Large intestine (tissue), 3 donors: ENCODE measurements around the gene NPEPL1. TPM values are rescaled to one million over a fixed set of nuclear protein-coding genes. Genes with fewer than 3 reads are reported as not detected.

ENCODE experiments used
- DNase-seq, 2 donors: peaks; one replicate each; pipeline versions ENCODE4 v3.0.0 to v3.0.0-alpha.2; 2013
- H3K27ac ChIP-seq: one replicate; pipeline ENCODE4 v1.5.1; 2013; ENCODE audit warnings: low read length
- H3K27me3 ChIP-seq: 2 replicates; pipeline ENCODE4 v1.6.1; 2013; ENCODE audit warnings: low read length; ENCODE audit not compliant: control insufficient read depth, insufficient read depth
- H3K36me3 ChIP-seq: 2 replicates; pipeline ENCODE4 v1.6.1; 2013; ENCODE audit warnings: low read length; ENCODE audit not compliant: control insufficient read depth, insufficient read depth
- H3K4me1 ChIP-seq: one replicate; pipeline ENCODE4 v1.6.1; 2013; ENCODE audit warnings: low read length; ENCODE audit not compliant: control insufficient read depth, insufficient read depth
- H3K4me3 ChIP-seq: one replicate; pipeline ENCODE4 v1.5.1; 2013; ENCODE audit warnings: low read length
- H3K9me3 ChIP-seq: one replicate; pipeline ENCODE4 v1.6.1; 2013; ENCODE audit warnings: mild to moderate bottlenecking, low read depth, low read length, moderate library complexity; ENCODE audit not compliant: control insufficient read depth
- WGBS: methylation state at CpG from one replicate; pipeline ENCODE4 v1.1.5; 2013; ENCODE audit warnings: low lambda C conversion rate; ENCODE audit not compliant: insufficient coverage; 5-methylcytosine and 5-hydroxymethylcytosine counted together
- polyA plus RNA-seq: library from polyadenylated mRNA; unstranded; fragments of 120-200 nt; gene quantifications from one replicate; pipeline ENCODE4 v1.2.1, GENCODE V29; 2013

NPEPL1 gene
- polyA plus RNA-seq, 1 donor: 35.1 TPM

DNA sequence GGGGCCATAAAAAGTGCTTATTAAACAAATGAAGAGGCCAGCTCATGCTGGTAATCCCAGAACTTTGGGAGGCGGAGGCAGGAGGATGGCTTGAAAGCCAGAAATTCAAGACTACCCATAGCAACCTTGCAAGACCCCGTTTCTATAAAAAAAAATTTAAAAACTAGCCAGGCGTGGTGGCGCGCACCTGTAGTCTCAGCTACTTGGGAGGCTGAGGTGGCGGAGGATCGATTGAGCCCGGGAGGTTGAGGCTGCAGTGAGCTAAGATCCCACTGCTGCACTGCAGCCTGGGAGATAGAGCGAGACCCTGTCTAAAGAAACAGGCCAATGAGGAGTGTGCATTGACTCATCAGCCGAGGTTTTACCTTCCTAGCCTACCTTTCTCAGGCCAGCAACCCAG, 15.2 kb downstream of the NPEPL1 start:
- Histone ChIP-seq H3K4me3 (no peak overlapping the region), H3K36me3 (peaks cover 27% of the 10 kb centered on the region), H3K27ac (no peak overlapping the region), H3K27me3 (no peaks in the 10 kb centered on the region), H3K9me3 (no peaks in the 10 kb centered on the region), H3K4me1 (no peaks in the 10 kb centered on the region)
- WGBS: no CpG with 5 or more reads among the region's 10 CpGs
- DNase-seq: no peak

DNA sequence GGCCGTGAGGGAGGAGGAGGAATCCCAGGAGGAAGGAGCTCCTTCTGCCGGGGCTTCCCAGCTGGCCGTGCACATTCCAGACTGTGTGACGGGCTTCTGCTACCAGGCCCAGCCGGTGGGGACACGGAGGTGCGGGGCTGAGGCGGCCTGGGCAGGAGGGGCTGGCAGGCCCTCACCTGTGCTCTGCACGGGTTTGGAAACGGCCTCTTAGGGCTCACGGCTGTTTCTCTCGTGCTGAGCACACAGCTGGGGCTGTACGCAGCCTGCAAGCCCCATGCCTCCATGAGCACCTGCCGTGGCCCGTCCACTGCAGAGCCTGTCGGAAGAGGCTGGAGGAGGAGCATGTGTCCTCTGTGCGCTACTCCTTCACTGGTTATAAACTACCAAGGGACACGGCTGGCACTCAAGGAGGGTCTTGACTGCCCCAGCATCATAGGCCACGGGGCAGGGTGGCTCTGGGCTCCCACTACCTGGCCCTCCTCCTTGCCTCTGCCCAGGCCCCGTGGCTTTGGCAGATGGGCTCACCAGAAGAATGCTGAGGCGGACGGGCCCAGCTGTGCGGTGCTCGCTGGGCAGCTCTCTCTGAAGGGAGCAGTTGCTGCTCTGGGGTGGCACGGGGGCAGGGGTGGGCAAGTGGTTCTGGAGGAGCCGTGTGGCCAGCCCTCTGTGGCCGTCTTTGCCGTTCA, 15.8 kb downstream of the NPEPL1 start:
- Histone ChIP-seq H3K36me3 (peaks cover 22% of the 10 kb centered on the region), H3K4me1 (no peaks in the 10 kb centered on the region), H3K9me3 (no peaks in the 10 kb centered on the region), H3K4me3 (no peak overlapping the region), H3K27me3 (no peaks in the 10 kb centered on the region), H3K27ac (no peak overlapping the region)
- no peak for DNase-seq
- no CpG with 5 or more reads among the region's 28 CpGs for WGBS

DNA sequence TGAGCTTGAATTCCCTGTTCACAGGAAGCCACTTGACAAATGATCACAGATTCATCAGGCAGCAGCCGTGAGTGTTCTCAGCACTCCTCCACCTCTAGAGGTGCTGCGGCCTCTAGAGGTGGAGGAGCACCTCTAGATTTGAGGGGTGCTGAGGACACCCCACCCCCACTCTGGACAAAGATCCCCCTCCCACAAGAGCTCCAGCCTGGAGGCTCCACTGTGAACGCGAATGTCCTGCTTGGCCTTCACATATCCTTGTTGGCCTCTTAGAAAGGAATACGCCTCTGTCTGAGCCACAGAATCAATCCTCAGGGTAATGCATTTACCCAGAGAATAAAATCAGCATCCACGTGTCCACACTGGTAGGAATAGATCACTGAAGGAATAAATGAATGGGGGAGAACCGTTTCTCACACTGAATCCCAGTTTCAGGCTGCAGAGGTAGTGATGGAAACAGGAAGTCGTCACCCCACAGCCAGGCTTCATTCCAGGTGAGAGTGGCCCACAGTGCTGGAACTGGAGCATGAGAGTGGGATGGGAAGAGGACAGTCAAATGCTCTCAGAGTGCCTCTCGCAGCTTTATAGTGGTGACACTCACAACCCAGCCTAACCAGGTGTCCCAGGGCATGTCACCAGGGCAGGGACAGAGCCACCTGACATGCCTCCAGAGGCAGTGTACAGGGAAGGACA, 16.6 kb downstream of the NPEPL1 start:
- Histone ChIP-seq H3K27ac (no peak overlapping the region), H3K4me1 (no peaks in the 10 kb centered on the region), H3K36me3 (peaks cover 15% of the 10 kb centered on the region), H3K9me3 (no peaks in the 10 kb centered on the region), H3K4me3 (no peak overlapping the region), H3K27me3 (no peaks in the 10 kb centered on the region)
- no peak for DNase-seq
- WGBS: no CpG with 5 or more reads among the region's 9 CpGs

DNA sequence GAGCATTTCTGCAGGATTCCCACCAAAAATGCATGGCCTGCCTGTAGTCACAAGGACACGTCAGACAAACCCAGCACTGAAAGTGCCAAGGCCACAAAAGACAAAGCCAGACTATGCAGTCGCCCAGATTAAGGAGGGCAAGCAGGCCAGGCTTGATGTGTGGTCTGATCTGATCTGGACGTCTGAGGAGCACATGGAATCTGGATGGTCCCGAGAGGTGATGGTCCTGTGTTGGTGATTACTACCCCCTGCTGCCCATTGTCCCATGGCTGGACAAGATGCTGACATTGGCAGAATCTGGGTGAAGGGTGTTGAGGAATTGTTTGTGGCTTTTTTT, 17.1 kb downstream of the NPEPL1 start:
- no peaks in the 10 kb centered on the region for H3K4me1 ChIP-seq
- no peaks in the 10 kb centered on the region for H3K27me3 ChIP-seq
- peaks cover 12% of the 10 kb centered on the region for H3K36me3 ChIP-seq
- DNase-seq: no peak
- H3K4me3 ChIP-seq: no peak overlapping the region
- no CpG with 5 or more reads among the region's 4 CpGs for WGBS
- H3K9me3 ChIP-seq: no peaks in the 10 kb centered on the region
- H3K27ac ChIP-seq: no peak overlapping the region

DNA sequence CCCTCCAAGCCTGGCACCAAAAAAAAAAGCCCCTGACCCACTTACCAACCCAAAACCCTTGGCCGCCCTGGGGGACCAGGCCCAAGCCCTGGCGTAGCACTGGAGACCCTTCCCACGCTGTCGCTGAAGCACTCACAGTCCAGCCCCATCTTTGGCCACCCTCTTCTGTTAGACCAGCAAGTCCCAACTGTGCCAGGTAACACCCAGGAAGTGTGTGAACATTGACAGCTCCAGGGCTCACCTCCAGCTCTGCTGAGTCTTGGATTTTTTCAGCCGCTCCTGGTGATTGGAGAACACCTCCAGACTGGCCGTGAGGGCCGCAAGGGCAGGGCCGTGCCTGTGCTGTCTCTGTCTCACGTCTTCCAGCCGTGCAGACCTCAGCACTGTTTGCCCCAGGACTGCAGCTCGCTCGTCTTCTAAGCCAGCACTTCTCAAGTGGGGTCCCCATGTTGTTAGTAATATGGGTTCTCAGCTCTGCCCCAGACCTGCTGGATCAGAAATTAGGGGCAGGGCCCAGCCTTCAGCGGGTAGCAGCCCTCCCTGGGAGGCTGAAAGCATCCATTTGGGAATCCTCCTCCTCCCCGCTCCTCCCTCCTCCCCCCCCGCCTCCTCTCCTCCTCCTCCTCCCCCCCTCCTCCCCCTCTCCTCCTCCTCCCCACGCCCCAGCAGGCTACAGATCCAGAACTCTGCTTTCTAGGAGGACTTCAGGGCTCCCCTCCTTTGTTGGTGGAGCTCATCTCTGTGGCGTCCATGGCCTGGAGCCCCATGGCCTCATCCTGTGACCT, 18.1 kb downstream of the NPEPL1 start:
- WGBS: no CpG with 5 or more reads among the region's 17 CpGs
- no peaks in the 10 kb centered on the region for H3K27me3 ChIP-seq
- H3K27ac ChIP-seq: no peak overlapping the region
- DNase-seq: no peak
- H3K36me3 ChIP-seq: peaks cover 4% of the 10 kb centered on the region
- H3K4me1 ChIP-seq: no peaks in the 10 kb centered on the region
- no peak overlapping the region for H3K4me3 ChIP-seq
- H3K9me3 ChIP-seq: no peaks in the 10 kb centered on the region

DNA sequence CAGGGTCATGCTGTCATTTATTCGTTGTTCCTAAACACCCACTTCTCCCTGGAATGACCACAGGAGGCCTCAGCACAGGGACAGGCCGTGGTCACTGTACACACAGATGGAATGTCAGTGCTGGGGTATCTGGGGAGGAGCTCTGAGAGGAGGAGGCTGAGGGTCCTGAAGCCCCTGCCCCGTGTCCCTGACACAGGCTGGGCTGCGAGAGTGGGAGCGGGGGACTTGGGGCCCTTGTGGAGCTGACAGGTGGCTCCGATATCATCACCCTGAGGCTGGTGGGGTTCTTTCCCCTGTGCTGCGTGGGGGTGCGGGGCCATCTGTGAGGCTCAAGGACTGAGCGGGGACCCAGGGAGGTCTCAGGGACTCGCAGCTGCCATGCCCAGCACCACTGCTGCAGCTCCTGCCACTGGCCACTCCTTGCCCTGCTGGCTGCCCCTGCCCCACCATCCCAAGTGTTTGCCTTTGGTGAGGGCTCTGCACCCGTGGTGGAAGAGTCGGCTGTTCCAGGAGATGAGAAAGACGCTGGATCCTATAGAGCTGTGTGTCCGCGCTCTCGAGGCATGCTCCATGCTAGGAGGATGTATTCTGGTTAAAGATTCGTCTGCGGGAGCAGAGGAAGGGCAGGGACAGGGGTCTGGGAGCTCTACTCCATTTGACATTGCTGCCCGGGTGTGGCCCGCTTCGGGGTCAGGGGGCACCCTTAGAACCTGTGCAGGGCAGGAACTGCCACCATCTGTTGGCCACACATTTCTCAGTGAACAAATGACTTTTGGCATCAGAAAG, 18.9 kb downstream of the NPEPL1 start:
- Histone ChIP-seq H3K4me1 (no peaks in the 10 kb centered on the region), H3K36me3 (peaks cover 6% of the 10 kb centered on the region), H3K4me3 (no peak overlapping the region), H3K27ac (no peak overlapping the region), H3K27me3 (no peaks in the 10 kb centered on the region), H3K9me3 (no peaks in the 10 kb centered on the region)
- no CpG with 5 or more reads among the region's 21 CpGs for WGBS
- DNase-seq: no peak

DNA sequence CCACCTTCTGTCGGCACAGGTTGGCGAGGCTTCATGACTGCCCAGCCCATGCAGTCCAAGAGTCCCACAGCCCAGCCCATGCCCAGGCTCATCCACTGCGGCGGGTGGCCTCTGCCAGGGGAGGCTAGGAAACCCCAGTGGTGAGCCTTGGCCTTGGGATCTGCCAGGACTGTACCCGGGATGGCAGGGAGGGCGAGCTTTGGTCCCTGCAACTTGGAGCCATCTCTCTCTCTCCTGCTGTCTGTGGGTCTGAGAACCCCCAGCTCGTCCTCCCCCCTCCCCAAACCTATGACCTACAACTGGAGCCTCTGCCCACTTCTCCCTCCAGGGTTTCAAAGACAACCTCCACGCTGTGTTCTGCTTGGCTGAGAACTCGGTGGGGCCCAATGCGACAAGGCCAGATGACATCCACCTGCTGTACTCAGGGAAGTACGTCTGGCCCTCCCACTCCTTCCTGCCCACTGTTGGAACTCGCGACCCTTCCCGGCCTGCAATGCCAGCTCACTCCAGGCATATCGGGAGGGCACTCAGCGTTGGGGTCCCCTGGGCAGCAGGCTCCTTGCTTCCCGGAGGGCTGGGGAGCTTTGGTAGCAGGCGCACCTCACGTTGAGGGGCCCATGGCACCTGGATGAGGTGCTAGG, 19.7 kb downstream of the NPEPL1 start:
- H3K36me3 ChIP-seq: peaks cover 6% of the 10 kb centered on the region
- H3K4me3 ChIP-seq: no peak overlapping the region
- H3K27ac ChIP-seq: no peak overlapping the region
- no peaks in the 10 kb centered on the region for H3K27me3 ChIP-seq
- H3K9me3 ChIP-seq: no peaks in the 10 kb centered on the region
- H3K4me1 ChIP-seq: no peaks in the 10 kb centered on the region
- DNase-seq: no peak
- WGBS: no CpG with 5 or more reads among the region's 19 CpGs

DNA sequence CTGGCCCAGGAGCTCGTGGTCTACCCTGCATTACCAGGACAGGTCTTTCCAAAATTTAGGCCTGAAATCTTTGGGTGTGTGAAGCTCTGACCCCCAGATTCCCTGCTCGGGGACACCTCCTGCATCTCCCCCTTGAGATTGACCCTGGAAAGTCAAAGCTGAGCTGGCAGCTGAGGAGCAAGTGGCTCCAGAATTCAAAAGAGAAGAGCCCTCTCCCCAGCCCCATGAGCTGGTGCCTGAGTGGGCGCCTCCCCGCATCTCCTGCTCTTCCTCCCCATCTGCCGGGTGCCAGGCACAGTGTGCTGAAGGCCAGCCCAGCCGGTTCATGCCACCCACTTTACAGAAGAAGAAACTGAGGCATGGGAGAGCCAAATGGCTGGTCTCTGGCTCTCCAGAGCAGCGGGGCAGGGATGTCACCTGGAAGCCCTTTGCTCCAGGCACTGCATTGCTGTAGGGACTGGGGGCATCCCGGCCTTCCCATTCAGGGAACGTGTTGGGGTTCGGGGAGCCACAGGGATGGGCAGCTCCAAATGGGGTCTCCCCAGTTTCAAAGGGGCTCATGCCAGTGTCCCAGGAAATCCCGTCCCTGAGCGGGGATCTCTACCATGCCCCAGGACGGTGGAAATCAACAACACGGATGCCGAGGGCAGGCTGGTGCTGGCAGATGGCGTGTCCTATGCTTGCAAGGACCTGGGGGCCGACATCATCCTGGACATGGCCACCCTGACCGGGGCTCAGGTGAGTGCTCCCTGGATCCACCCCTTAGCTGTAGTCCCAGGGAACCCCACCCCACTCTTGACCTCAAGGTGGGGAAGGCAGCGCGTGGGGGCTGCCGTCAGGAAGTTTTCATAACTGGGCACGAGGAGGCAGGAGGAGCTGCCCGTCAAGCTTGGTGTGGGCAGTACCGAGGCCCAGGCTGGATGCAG, 20.5 kb downstream of the NPEPL1 start:
- Histone ChIP-seq H3K27ac (no peak overlapping the region), H3K36me3 (peaks cover 6% of the 10 kb centered on the region)
- no CpG with 5 or more reads among the region's 24 CpGs for WGBS

DNA sequence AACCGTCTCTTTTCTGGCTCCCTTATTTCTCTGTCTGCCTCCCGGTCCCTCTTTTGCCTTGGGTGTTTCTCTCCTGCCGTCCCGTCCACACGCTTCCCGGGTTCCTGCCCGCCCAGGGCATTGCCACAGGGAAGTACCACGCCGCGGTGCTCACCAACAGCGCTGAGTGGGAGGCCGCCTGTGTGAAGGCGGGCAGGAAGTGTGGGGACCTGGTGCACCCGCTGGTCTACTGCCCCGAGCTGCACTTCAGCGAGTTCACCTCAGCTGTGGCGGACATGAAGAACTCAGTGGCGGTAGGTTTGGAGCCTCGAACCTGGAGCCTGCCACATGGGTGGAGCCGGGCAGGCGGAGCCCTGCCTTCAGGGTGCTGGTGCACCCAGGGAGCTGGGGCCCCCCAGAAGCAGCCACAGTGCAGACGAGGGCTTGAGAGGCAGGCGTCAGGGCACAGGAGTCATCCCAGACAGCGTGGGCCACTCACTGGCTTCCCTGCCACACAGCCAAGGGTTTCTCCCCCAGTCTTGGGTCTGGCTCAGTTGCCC, 21.3 kb downstream of the NPEPL1 start:
- WGBS: 93% methylated on average over 2 of the region's 24 CpGs
- Histone ChIP-seq H3K27me3 (no peaks in the 10 kb centered on the region), H3K36me3 (peaks cover 6% of the 10 kb centered on the region), H3K9me3 (no peaks in the 10 kb centered on the region), H3K4me3 (no peak overlapping the region), H3K4me1 (no peaks in the 10 kb centered on the region), H3K27ac (no peak overlapping the region)
- DNase-seq: no peak

More for the DNA sequence above, 20.5 kb downstream of the NPEPL1 start:
- DNase-seq: no peak
- Histone ChIP-seq H3K4me3 (no peak overlapping the region), H3K9me3 (no peaks in the 10 kb centered on the region), H3K4me1 (no peaks in the 10 kb centered on the region), H3K27me3 (no peaks in the 10 kb centered on the region)
